A549 (cell line): ENCODE results near the gene TXNDC17. TPM values are rescaled to one million over a fixed set of nuclear protein-coding genes. Genes with fewer than 3 reads are reported as not detected.

Source experiments
- ATAC-seq, 2 experiments: fragments of 200-7000 bp in 1 of 2; fragments of >200 bp in 1 of 2; cut with Nextera tagmentation in 1 of 2; cut with Tn5 transposase in 1 of 2; 3 replicates each; pipeline versions ENCODE4 v1.8.0 to v1.9.1; 2018 to 2020; ENCODE audit warnings: mild to moderate bottlenecking in 1 of 2, moderate library complexity in 1 of 2
- CTCF ChIA-PET: fragments of 300-600 bp; sonication (Branson Sonifier 250); formaldehyde crosslinking; extraction: SDS; loops from one replicate; lab custom pipeline; 2021; ENCODE audit warnings: antibody characterized with exemption, inconsistent platforms; lab: Yijun Ruan, JAX
- POLR2A ChIA-PET: fragments of 350-600 bp; formaldehyde crosslinking; extraction: SDS; loops from one replicate; lab custom pipeline; 2021; ENCODE audit warnings: antibody characterized with exemption, inconsistent platforms; lab: Yijun Ruan, JAX
- DNase-seq, 2 experiments: peaks; one replicate each; pipeline versions ENCODE4 v3.0.0 to v3.0.0-alpha.2; 2011 to 2016; ENCODE audit warnings: low read depth in 1 of 2, low spot score in 1 of 2
- FAIRE-seq: peaks from 2 replicates; lab custom pipeline; 2011; peaks lifted over from hg19 to GRCh38; lab: Jason Lieb, UNC
- H3K27ac ChIP-seq, 2 experiments: fragments of >200 bp; sonication (Bioruptor Twin); formaldehyde crosslinking; 3 replicates each; pipeline ENCODE4 v1.5.1; 2016 to 2017
- H3K4me1 ChIP-seq: fragments of >200 bp; sonication (Bioruptor Twin); formaldehyde crosslinking; 3 replicates; pipeline ENCODE4 v1.6.1; 2016
- H3K4me2 ChIP-seq: fragments of >200 bp; sonication (Bioruptor Twin); formaldehyde crosslinking; 3 replicates; pipeline ENCODE4 v1.6.1; 2016
- H3K4me3 ChIP-seq: fragments of >200 bp; sonication (Bioruptor Twin); formaldehyde crosslinking; 3 replicates; pipeline ENCODE4 v1.5.1; 2016
- H3K9me3 ChIP-seq: fragments of >200 bp; sonication (Bioruptor Twin); formaldehyde crosslinking; 3 replicates; pipeline ENCODE4 v1.6.1; 2016
- BHLHE40 ChIP-seq: IDR thresholded peaks from 2 replicates; pipeline ENCODE4 v1.6.1; 2012; ENCODE audit warnings: low read depth, low read length, inconsistent platforms
- CHD4 ChIP-seq: fragments of 200-600 bp; sonication (generic); IDR thresholded peaks from 2 replicates; pipeline ENCODE4 v1.6.1; 2016; ENCODE audit warnings: antibody characterized with exemption, mild to moderate bottlenecking, borderline replicate concordance
- EHMT2 ChIP-seq: fragments of 200-600 bp; sonication (generic); IDR thresholded peaks from 2 replicates; pipeline ENCODE4 v1.6.1; 2016; ENCODE audit warnings: antibody characterized with exemption, low read depth, mild to moderate bottlenecking, moderate library complexity
- EP300 ChIP-seq, 2 experiments: fragments of >200 bp; sonication (Bioruptor Twin); formaldehyde crosslinking; IDR thresholded peaks; 2 replicates in 1 of 2; 3 replicates in 1 of 2; pipeline ENCODE4 v1.6.1; 2016 to 2017
- GATA3 ChIP-seq: IDR thresholded peaks from 2 replicates; pipeline ENCODE4 v1.6.1; 2012; ENCODE audit warnings: borderline replicate concordance
- HEYL ChIP-seq: fragments of 250-450 bp; sonication (Bioruptor Pico); IDR thresholded peaks from 2 replicates; pipeline ENCODE4 v1.8.0; 2021; ENCODE audit warnings: mild to moderate bottlenecking, moderate library complexity
- HOXA7 ChIP-seq: fragments of 250-450 bp; sonication (Bioruptor Pico); IDR thresholded peaks from 2 replicates; pipeline ENCODE4 v1.5.0; 2020; ENCODE audit warnings: mild to moderate bottlenecking, moderate library complexity
- HOXB13 ChIP-seq: fragments of 250-450 bp; sonication (Bioruptor Pico); IDR thresholded peaks from 2 replicates; pipeline ENCODE4 v1.5.0; 2020; ENCODE audit warnings: low read depth, mild to moderate bottlenecking, moderate library complexity
- HOXB5 ChIP-seq: fragments of 250-450 bp; sonication (Bioruptor Pico); IDR thresholded peaks from 2 replicates; pipeline ENCODE4 v1.5.0; 2020; ENCODE audit warnings: mild to moderate bottlenecking, moderate library complexity
- JUN ChIP-seq, 2 experiments: fragments of >200 bp; sonication (Bioruptor Twin); formaldehyde crosslinking; IDR thresholded peaks; 2 replicates in 1 of 2; 3 replicates in 1 of 2; pipeline ENCODE4 v1.6.1; 2016 to 2017
- JUNB ChIP-seq: fragments of >200 bp; sonication (Bioruptor Twin); formaldehyde crosslinking; IDR thresholded peaks from 2 replicates; pipeline ENCODE4 v1.6.1; 2016
- KDM5A ChIP-seq: fragments of 200-600 bp; sonication (generic); IDR thresholded peaks from 2 replicates; pipeline ENCODE4 v1.6.1; 2016; ENCODE audit warnings: antibody characterized with exemption, mild to moderate bottlenecking
- MAFK ChIP-seq: fragments of 450-650 bp; IDR thresholded peaks from 2 replicates; pipeline ENCODE4 v1.6.1; 2014; ENCODE audit not compliant: partially characterized antibody
- MAX ChIP-seq: IDR thresholded peaks from 2 replicates; pipeline ENCODE4 v1.6.1; 2012
- MYC ChIP-seq: IDR thresholded peaks from 2 replicates; pipeline ENCODE4 v1.6.1; 2012; ENCODE audit warnings: mild to moderate bottlenecking, inconsistent platforms, low read length, improper control_type of control experiment, borderline replicate concordance
- NFE2L2 ChIP-seq: fragments of 150-350 bp; conservative IDR thresholded peaks from 2 replicates; pipeline ENCODE4 v1.6.1; 2014; ENCODE audit warnings: low read length
- NR3C1 ChIP-seq: fragments of >200 bp; sonication (Bioruptor Twin); formaldehyde crosslinking; IDR thresholded peaks from 3 replicates; pipeline ENCODE4 v1.6.1; 2017
- PHF8 ChIP-seq: fragments of 200-600 bp; sonication (generic); IDR thresholded peaks from 2 replicates; pipeline ENCODE4 v1.6.1; 2016; ENCODE audit warnings: low read depth, mild to moderate bottlenecking, antibody characterized with exemption, moderate library complexity, borderline replicate concordance
- RAD21 ChIP-seq, 2 experiments: fragments of >200 bp in 1 of 2; sonication (Bioruptor Twin) in 1 of 2; formaldehyde crosslinking in 1 of 2; IDR thresholded peaks in 1 of 2; conservative IDR thresholded peaks in 1 of 2; 2 replicates in 1 of 2; 3 replicates in 1 of 2; pipeline ENCODE4 v1.6.1; 2012 to 2018; ENCODE audit warnings: inconsistent platforms in 1 of 2
- RARB ChIP-seq: fragments of 250-450 bp; sonication (Bioruptor Pico); IDR thresholded peaks from 2 replicates; pipeline ENCODE4 v1.8.0; 2021; ENCODE audit warnings: mild to moderate bottlenecking, moderate library complexity
- SMC3 ChIP-seq: fragments of >200 bp; sonication (Bioruptor Twin); formaldehyde crosslinking; IDR thresholded peaks from 3 replicates; pipeline ENCODE4 v1.6.1; 2018; ENCODE audit warnings: inconsistent platforms
- TFCP2L1 ChIP-seq: fragments of 250-450 bp; sonication (Bioruptor Pico); IDR thresholded peaks from 2 replicates; pipeline ENCODE4 v1.5.0; 2021; ENCODE audit warnings: mild to moderate bottlenecking
- TP53 ChIP-seq: fragments of 250-450 bp; sonication (Bioruptor Pico); IDR thresholded peaks from 2 replicates; pipeline ENCODE4 v1.5.0; 2021; ENCODE audit warnings: mild to moderate bottlenecking, moderate library complexity
- ZC3H11A ChIP-seq: fragments of 450-650 bp; IDR thresholded peaks from 2 replicates; pipeline ENCODE4 v1.6.1; 2014; ENCODE audit warnings: antibody characterized with exemption, mild to moderate bottlenecking
- ZFP36 ChIP-seq: fragments of 450-650 bp; IDR thresholded peaks from 2 replicates; pipeline ENCODE4 v1.6.1; 2014; ENCODE audit warnings: borderline replicate concordance; ENCODE audit not compliant: partially characterized antibody
- ZNF302 ChIP-seq: fragments of 250-450 bp; sonication (Bioruptor Pico); IDR thresholded peaks from 2 replicates; pipeline ENCODE4 v1.9.0; 2021; ENCODE audit warnings: inconsistent platforms, mild to moderate bottlenecking, moderate library complexity
- WGBS: methylation state at CpG from one replicate; pipeline ENCODE4 v1.1.6; 2017; ENCODE audit errors: missing lambda C conversion rate; 5-methylcytosine and 5-hydroxymethylcytosine counted together
- polyA plus RNA-seq, 4 experiments: library from polyadenylated mRNA; depleted of rRNA in 3 of 4; stranded (reverse); fragments of >200 nt; fragmentation: RNase III in 1 of 4; extraction: RNeasy Plus Mini Kit Qiagen cat#74134 plus additional on column Dnase treatment in 1 of 4; gene quantifications; 2 replicates in 3 of 4; 3 replicates in 1 of 4; pipeline ENCODE4 v1.2.3, GENCODE V29; 2011 to 2017
- TF ChIP-seq, protein P1 (sequence below): fragments of 250-450 bp; sonication (Bioruptor Pico); IDR thresholded peaks from 2 replicates; pipeline ENCODE4 v1.5.0; 2020; ENCODE audit warnings: low read depth, mild to moderate bottlenecking, moderate library complexity

Gene TXNDC17
- polyA plus RNA-seq, 2 of the 4 experiments (the other 2 are of a cell fraction) = 572 to 621 TPM

- DNase-seq = no peak
- TF ChIP-seq ZC3H11A (no peak), KDM5A (no peak), HOXB13 (CRISPR knock-in tag) (no peak), TP53 (no peak), ZNF302 (CRISPR knock-in tag) (no peak), EP300 (IDR thresholded peaks at IDR 0.05) (no peak)
- no peak overlapping the region for H3K27ac ChIP-seq
- H3K4me2 ChIP-seq = no peak overlapping the region
- H3K4me3 ChIP-seq = no peak overlapping the region
- no peaks in the 10 kb centered on the region for H3K9me3 ChIP-seq
- POLR2A ChIA-PET = interaction anchor here (0.6 kb wide), 1 partner anchor 13 kb away, joined by 7 read pairs; no protein-coding TSS in a partner anchor
- WGBS = 64% methylated on average over 13 of the region's 16 CpGs
- ATAC-seq = peak in 1 of 2 experiments; percentile 22; a peak in 1 of 6 replicates
- peaks cover 10% of the 10 kb centered on the region; the same call in 2 of the 3 replicates for H3K4me1 ChIP-seq
- CTCF ChIA-PET = interaction anchor here (0.5 to 5.3 kb wide), 12 partner anchors 8 to 684 kb away, joined by 3 to 62 read pairs (median 4); no protein-coding TSS in a partner anchor
- FAIRE-seq = no peak
Observed at GRCh38 chr17:6677158-6677831, 36.4 kb downstream of the TXNDC17 start.

DNA sequence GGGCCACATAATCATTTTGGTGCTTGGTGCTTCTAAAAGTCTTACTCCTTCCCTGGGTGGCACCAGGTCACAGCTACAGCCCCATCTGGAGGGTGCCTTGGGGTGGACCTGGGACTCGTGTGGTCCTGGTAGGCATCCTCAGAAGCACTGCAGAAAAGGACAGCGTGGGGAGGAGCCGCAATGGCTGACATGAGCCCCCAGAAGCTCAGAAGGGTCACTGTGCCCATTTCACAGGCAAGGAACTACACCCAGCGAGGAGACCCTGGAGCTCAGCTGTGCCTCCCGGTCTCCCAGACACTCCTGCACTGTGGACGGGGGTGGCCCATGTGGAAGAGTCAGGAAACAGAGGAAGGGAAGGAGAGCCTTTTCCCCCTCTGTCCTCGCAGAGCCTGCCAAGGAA is 37.1 kb downstream of the TXNDC17 start:
- WGBS = 54% methylated on average over 7 of the region's 7 CpGs
- no peaks in the 10 kb centered on the region for H3K9me3 ChIP-seq
- no peak for ATAC-seq
- no peak overlapping the region for H3K4me2 ChIP-seq
- H3K4me1 ChIP-seq = peaks cover 10% of the 10 kb centered on the region; the same call in 2 of the 3 replicates
- TF ChIP-seq MAX (no peak), JUNB (no peak), MAFK (no peak), NR3C1 (no peak), PHF8 (no peak), BHLHE40 (no peak), CHD4 (no peak), ZC3H11A (no peak)
- ChIA-PET POLR2A (interaction anchor here (0.6 kb wide), 1 partner anchor 14 kb away, joined by 7 read pairs; no protein-coding TSS in a partner anchor), CTCF (interaction anchor here (0.8 to 5.3 kb wide), 8 partner anchors 8 to 368 kb away, joined by 3 to 62 read pairs (median 4); no protein-coding TSS in a partner anchor)
- no peak for DNase-seq
- H3K27ac ChIP-seq = no peak overlapping the region
- H3K4me3 ChIP-seq = no peak overlapping the region
- no peak for FAIRE-seq

DNA sequence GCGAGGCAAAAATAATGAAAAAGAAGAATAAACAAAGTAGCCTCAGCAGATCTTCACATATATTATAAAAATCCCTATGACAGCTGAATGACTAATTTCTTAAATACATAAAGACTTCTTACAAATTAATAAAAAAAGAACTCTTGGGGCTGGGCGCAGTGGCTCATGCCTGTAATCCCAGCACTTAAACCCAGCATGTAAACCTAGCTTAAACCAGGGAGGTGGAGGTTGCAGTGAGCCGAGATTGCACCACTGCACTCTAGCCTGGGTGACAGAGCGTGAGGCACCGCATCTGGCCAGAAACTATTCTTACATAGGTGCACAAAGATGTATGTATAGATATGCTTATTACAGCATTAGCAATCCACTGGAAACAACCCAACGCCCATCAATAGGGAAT is 38.4 kb downstream of the TXNDC17 start:
- Histone ChIP-seq H3K4me2 (peak overlapping the region; percentile 27; the same call in 2 of the 3 replicates), H3K9me3 (no peaks in the 10 kb centered on the region), H3K4me1 (peaks cover 10% of the 10 kb centered on the region; the same call in 2 of the 3 replicates), H3K27ac (no peak overlapping the region), H3K4me3 (no peak overlapping the region)
- FAIRE-seq = no peak
- TF ChIP-seq HOXB5 = no peak
- WGBS = 32% methylated on average over 6 of the region's 6 CpGs
- no peak for DNase-seq
- ATAC-seq = no peak
- CTCF ChIA-PET = interaction anchor here (0.9 to 5.3 kb wide), 6 partner anchors 8 to 325 kb away, joined by 3 to 62 read pairs (median 4); no protein-coding TSS in a partner anchor
- POLR2A ChIA-PET = no interaction called here

DNA sequence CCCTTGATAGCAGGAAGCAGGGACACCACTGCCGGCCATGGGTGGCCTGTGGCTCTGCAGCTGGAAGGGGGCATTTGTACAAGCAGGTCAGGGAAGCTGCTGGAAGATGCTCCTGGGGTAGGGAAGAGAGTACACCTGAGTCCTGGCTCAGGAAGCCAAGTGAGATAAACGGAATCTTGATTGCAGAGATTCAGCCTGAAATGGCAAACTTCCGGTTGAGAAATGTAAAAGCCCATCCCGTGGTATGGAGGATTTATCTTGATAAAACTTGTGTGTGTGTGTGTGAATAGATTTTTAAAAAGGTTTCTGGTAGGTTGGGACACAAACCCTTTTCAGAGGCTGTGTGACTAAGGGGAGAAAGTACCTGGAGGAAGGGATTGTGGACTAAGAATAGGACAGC is 40.3 kb downstream of the TXNDC17 start:
- ChIA-PET CTCF (interaction anchor here (0.6 to 4.4 kb wide), 6 partner anchors 10 to 323 kb away, joined by 3 to 35 read pairs (median 4); no protein-coding TSS in a partner anchor), POLR2A (no interaction called here)
- WGBS = 40% methylated on average over 4 of the region's 4 CpGs
- DNase-seq (no peak), FAIRE-seq (no peak), ATAC-seq (no peak)
- H3K4me1 ChIP-seq = peaks cover 10% of the 10 kb centered on the region; the same call in 2 of the 3 replicates
- no peak overlapping the region for H3K27ac ChIP-seq
- no peak overlapping the region for H3K4me3 ChIP-seq
- H3K4me2 ChIP-seq = no peak overlapping the region
- H3K9me3 ChIP-seq = no peaks in the 10 kb centered on the region
- TF ChIP-seq RAD21 (conservative IDR thresholded peaks at IDR 0.05 in 1 of 2, IDR thresholded peaks at IDR 0.05 in 1 of 2) = no peak
- no peak for TF ChIP-seq ZC3H11A
- TF ChIP-seq GATA3 = no peak
- TF ChIP-seq MAX = no peak
- no peak for TF ChIP-seq TFCP2L1 (CRISPR knock-in tag)
- TF ChIP-seq, protein P1, sequence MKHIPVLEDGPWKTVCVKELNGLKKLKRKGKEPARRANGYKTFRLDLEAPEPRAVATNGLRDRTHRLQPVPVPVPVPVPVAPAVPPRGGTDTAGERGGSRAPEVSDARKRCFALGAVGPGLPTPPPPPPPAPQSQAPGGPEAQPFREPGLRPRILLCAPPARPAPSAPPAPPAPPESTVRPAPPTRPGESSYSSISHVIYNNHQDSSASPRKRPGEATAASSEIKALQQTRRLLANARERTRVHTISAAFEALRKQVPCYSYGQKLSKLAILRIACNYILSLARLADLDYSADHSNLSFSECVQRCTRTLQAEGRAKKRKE (CRISPR knock-in tag) = no peak
- no peak for TF ChIP-seq RARB (CRISPR knock-in tag)
- no peak for TF ChIP-seq EHMT2
- no peak for TF ChIP-seq KDM5A
- TF ChIP-seq ZFP36 = no peak
- no peak for TF ChIP-seq HEYL (CRISPR knock-in tag)
- no peak for TF ChIP-seq JUN (IDR thresholded peaks at IDR 0.05)
- no peak for TF ChIP-seq NFE2L2
- TF ChIP-seq HOXA7 (CRISPR knock-in tag) = no peak
- TF ChIP-seq SMC3 = no peak
- TF ChIP-seq MYC = no peak
